HG02610 (cell line): ENCODE results near the gene TCF7L2.

ENCODE experiments used
- ATAC-seq: cut with Tn5 transposase; IDR thresholded peaks from one replicate; pipeline ENCODE4 v1.9.1; 2021; ENCODE audit warnings: mild to moderate bottlenecking, moderate library complexity; ENCODE audit not compliant: unreplicated experiment

Gene TCF7L2

GRCh38 chr10:112991888-112992491 is 41.9 kb downstream of the TCF7L2 start:
- ATAC-seq: no peak

GRCh38 chr10:112996462-112996861 is 46.4 kb downstream of the TCF7L2 start:
- peak; percentile 74 for ATAC-seq

- ATAC-seq: no peak
Observed at GRCh38 chr10:112999102-112999501, 49.1 kb downstream of the TCF7L2 start.

GRCh38 chr10:113000442-113000841 is 50.4 kb downstream of the TCF7L2 start:
- no peak for ATAC-seq

- ATAC-seq: no peak
Observed at GRCh38 chr10:113000876-113001598, 51.0 kb downstream of the TCF7L2 start.

- ATAC-seq: no peak
Observed at GRCh38 chr10:113001599-113002448, 51.8 kb downstream of the TCF7L2 start.

GRCh38 chr10:113002449-113002777 is 52.4 kb downstream of the TCF7L2 start:
- ATAC-seq: no peak

- ATAC-seq: no peak
Observed at GRCh38 chr10:113003052-113003451, 53.0 kb downstream of the TCF7L2 start.

- ATAC-seq: no peak
Observed at GRCh38 chr10:113004069-113004618, 54.1 kb downstream of the TCF7L2 start.

GRCh38 chr10:113005380-113005779 is 55.3 kb downstream of the TCF7L2 start:
- no peak for ATAC-seq

- ATAC-seq: no peak
Observed at GRCh38 chr10:113006656-113007342, 56.8 kb downstream of the TCF7L2 start.

GRCh38 chr10:113007343-113007771 is 57.3 kb downstream of the TCF7L2 start:
- peak; percentile 79 for ATAC-seq

GRCh38 chr10:113007821-113008220 is 57.8 kb downstream of the TCF7L2 start:
- ATAC-seq: no peak

GRCh38 chr10:113011592-113012374 is 61.7 kb downstream of the TCF7L2 start:
- ATAC-seq: no peak

GRCh38 chr10:113015201-113015600 is 65.2 kb downstream of the TCF7L2 start:
- ATAC-seq: no peak

GRCh38 chr10:113017376-113017775 is 67.3 kb downstream of the TCF7L2 start:
- ATAC-seq: no peak

- ATAC-seq: no peak
Observed at GRCh38 chr10:113018034-113018433, 68.0 kb downstream of the TCF7L2 start.

GRCh38 chr10:113019096-113019495 is 69.0 kb downstream of the TCF7L2 start:
- no peak for ATAC-seq

- no peak for ATAC-seq
Observed at GRCh38 chr10:113019692-113020474, 69.8 kb downstream of the TCF7L2 start.

- no peak for ATAC-seq
Observed at GRCh38 chr10:113020475-113020753, 70.4 kb downstream of the TCF7L2 start.
